ENCODE results near the gene IFNG-AS1. TPM values are rescaled to one million over a fixed set of nuclear protein-coding genes. Genes with fewer than 3 reads are reported as not detected.

The IFNG-AS1 gene

Small RNA genes lying within 50 kb of the gene (small RNA-seq; reads per million reads assigned to genes)
- gene AC005294.1 (ENCODE audit: insufficient read depth) (not detected), gene RPL39P28 (ENCODE audit: insufficient read depth) (not detected)

Measured in mesendoderm (in vitro differentiated cells).